Progenitor cell of endocrine pancreas (in vitro differentiated cells): ENCODE measurements around the gene ARL3. TPM values are rescaled to one million over a fixed set of nuclear protein-coding genes. Genes with fewer than 3 reads are reported as not detected.
"Not testable (repeated sequence)": the region's sequence is repeated elsewhere in the genome, so short reads cannot be mapped to it uniquely, and the experiment has no call there.

Experiments used
- DNase-seq: peaks from one replicate; pipeline ENCODE4 v3.0.0; 2021; ENCODE audit warnings: low spot score; ENCODE audit not compliant: unreplicated experiment
- H3K27ac Mint-ChIP-seq: 2 replicates; pipeline ENCODE4 v1.8.0; 2021; ENCODE audit warnings: mild to moderate bottlenecking, moderate library complexity, mixed read lengths
- H3K27me3 Mint-ChIP-seq: 2 replicates; pipeline ENCODE4 v1.8.0; 2021; ENCODE audit warnings: mixed read lengths
- H3K36me3 Mint-ChIP-seq: 2 replicates; pipeline ENCODE4 v1.8.0; 2022; ENCODE audit warnings: mixed read lengths; ENCODE audit not compliant: insufficient read depth
- H3K4me1 Mint-ChIP-seq: 2 replicates; pipeline ENCODE4 v1.8.0; 2021; ENCODE audit warnings: low read depth, mixed read lengths
- H3K4me3 Mint-ChIP-seq: 2 replicates; pipeline ENCODE4 v1.8.0; 2021; ENCODE audit warnings: low read depth, mild to moderate bottlenecking, moderate library complexity, mixed read lengths
- H3K9me3 Mint-ChIP-seq: 2 replicates; pipeline ENCODE4 v1.8.0; 2021; ENCODE audit warnings: low read depth, mixed read lengths
- total RNA-seq: library from RNA; stranded (reverse); gene quantifications from 2 replicates; pipeline ENCODE4 v1.2.1, GENCODE V29; 2021
- TF ChIP-seq, protein P1 (sequence below): fragments of 200-600 bp; sonication (generic); IDR thresholded peaks from one replicate; pipeline ENCODE4 v1.5.0; 2021; ENCODE audit warnings: antibody characterized with exemption, mild to moderate bottlenecking; ENCODE audit not compliant: unreplicated experiment

ARL3 gene
- total RNA-seq, 1 donor from 2014 or later: 25.0 TPM

DNA sequence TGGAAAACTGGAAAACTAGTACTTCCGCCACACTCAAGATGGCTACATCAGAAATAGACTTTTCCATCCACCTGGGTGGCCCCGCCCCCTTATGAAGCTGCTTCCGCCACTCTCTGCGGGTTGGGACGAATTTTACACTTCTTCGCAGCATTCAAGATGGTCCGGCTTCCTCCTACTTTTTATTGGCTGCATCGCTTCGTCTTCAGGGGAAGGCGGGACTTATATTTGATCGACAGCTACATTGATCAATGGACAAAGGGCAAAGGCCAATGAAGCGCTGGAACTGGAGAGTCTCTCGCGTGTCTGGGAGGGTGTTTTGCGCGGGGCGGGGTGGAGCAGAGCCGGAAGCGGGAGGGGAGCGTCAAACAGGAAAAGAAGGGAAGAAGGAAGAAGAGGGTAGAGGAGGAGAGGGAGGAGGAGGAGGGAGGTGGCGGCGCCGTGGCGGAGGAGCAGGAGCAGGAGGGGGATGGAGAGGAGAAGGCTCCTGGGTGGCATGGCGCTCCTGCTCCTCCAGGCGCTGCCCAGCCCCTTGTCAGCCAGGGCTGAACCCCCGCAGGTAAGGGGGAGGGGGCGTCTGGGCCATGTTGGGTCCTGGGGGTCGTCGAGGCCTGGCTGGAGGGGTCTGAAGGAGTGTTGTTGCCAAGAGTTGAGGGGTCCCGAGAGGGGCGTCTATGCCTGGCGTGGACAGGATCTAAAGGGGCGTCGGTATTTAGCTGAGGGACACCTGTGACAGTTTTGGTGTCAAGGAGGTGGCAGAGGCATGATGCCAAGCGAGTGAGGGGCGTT, 29.6 kb upstream of the ARL3 start, which contains the start of gene WBP1L:
TSS of gene WBP1L (plus strand) at position 361 of the 786 bp plus-strand sequence. CDS start at position 467, 106 bp downstream.
- Mint-ChIP-seq H3K4me3 (peak within 1 kb of the TSS; percentile 97), H3K27me3 (no peaks in the 10 kb centered on the region), H3K27ac (peak within 1 kb of the TSS; percentile 87), H3K9me3 (peaks cover 5% of the 10 kb centered on the region), H3K36me3 (peaks cover 2% of the 10 kb centered on the region), H3K4me1 (peaks cover 22% of the 10 kb centered on the region)
- DNase-seq: peak; percentile 81
- TF ChIP-seq, protein P1, sequence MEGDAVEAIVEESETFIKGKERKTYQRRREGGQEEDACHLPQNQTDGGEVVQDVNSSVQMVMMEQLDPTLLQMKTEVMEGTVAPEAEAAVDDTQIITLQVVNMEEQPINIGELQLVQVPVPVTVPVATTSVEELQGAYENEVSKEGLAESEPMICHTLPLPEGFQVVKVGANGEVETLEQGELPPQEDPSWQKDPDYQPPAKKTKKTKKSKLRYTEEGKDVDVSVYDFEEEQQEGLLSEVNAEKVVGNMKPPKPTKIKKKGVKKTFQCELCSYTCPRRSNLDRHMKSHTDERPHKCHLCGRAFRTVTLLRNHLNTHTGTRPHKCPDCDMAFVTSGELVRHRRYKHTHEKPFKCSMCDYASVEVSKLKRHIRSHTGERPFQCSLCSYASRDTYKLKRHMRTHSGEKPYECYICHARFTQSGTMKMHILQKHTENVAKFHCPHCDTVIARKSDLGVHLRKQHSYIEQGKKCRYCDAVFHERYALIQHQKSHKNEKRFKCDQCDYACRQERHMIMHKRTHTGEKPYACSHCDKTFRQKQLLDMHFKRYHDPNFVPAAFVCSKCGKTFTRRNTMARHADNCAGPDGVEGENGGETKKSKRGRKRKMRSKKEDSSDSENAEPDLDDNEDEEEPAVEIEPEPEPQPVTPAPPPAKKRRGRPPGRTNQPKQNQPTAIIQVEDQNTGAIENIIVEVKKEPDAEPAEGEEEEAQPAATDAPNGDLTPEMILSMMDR: no peak

DNA sequence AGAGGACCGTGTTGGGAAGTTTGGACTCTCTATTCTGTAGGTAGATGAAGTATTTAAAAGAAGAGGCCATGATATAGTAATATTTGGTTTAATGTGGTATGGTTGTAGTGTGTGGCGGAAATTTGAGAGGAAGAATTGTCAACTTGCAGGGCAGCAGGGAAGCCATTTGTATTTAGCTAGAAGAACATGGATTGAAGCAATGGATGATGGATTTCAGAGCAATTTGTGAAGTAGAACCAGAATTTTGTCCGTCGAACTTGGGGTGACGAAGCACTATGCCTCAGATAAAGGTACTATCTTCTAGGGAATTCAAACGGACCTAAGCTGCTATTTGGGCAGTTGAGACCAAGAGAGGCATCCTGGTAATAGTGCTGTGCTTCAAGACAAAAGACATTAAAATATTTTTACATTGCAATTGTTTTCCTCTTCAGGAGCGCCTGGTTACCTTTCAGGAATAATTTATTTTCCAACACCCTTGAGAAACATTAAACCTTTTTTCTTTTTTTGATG, 28.9 kb upstream of the ARL3 start:
- no peaks in the 10 kb centered on the region for H3K27me3 Mint-ChIP-seq

DNA sequence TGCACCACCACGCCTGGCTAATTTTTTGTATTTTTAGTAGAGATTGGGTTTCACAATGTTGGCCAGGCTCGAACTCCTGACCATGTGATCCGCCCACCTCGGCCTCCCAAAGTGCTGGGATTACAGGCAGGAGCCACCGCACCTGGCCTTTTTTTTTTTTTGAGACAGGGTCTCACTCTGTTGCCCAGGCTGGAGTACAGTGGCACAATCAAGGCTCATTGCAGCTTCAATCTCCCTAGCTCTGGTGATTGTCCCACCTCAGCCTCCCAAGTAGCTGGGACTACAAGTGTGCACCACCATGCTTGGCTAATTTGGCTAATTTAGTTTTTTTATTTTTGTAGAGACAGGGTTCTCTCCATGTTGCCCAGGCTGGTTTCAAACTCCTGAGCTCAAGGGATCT, 28.1 kb upstream of the ARL3 start:
- not testable (repeated sequence) for H3K27ac Mint-ChIP-seq, H3K9me3 Mint-ChIP-seq, H3K27me3 Mint-ChIP-seq, DNase-seq, H3K4me3 Mint-ChIP-seq, H3K36me3 Mint-ChIP-seq
- H3K4me1 Mint-ChIP-seq: peaks cover 22% of the 10 kb centered on the region

More for the DNA sequence above, 28.9 kb upstream of the ARL3 start:
- H3K27ac Mint-ChIP-seq: peak overlapping the region; percentile 87
- H3K9me3 Mint-ChIP-seq: peaks cover 5% of the 10 kb centered on the region
- TF ChIP-seq, protein P1: no peak
- H3K4me3 Mint-ChIP-seq: peak overlapping the region; percentile 97
- H3K4me1 Mint-ChIP-seq: peaks cover 22% of the 10 kb centered on the region
- DNase-seq: no peak
- no peaks in the 10 kb centered on the region for H3K36me3 Mint-ChIP-seq

DNA sequence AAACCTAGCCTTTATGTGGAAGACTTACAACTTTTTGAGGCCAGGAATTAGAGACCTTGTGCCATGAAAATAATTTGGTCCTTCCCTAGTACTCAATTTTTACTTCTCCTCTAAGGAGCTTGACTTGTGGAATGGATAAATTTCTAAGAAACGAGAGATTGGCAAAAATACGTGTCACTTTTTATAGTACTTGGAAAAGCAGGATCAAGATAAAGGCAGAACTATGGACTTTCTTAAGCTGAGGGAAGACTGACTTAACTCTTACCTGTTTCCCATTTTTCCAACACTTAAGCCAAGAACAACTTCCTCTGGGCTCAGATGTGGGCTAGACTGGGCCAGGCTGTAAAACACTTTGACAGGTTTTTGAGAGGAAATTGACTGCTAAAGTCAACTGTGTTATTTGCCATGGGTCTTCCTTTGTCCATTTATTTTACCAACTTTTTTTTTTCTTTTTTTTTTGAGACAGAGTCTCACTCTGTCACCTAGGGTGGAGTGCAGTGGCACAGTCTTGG, 27.6 kb upstream of the ARL3 start:
- H3K36me3 Mint-ChIP-seq: peaks cover 2% of the 10 kb centered on the region
- no peaks in the 10 kb centered on the region for H3K27me3 Mint-ChIP-seq
- no peak for DNase-seq
- H3K27ac Mint-ChIP-seq: no peak overlapping the region
- TF ChIP-seq, protein P1: no peak
- H3K4me1 Mint-ChIP-seq: peaks cover 22% of the 10 kb centered on the region
- peaks cover 5% of the 10 kb centered on the region for H3K9me3 Mint-ChIP-seq
- H3K4me3 Mint-ChIP-seq: no peak overlapping the region

DNA sequence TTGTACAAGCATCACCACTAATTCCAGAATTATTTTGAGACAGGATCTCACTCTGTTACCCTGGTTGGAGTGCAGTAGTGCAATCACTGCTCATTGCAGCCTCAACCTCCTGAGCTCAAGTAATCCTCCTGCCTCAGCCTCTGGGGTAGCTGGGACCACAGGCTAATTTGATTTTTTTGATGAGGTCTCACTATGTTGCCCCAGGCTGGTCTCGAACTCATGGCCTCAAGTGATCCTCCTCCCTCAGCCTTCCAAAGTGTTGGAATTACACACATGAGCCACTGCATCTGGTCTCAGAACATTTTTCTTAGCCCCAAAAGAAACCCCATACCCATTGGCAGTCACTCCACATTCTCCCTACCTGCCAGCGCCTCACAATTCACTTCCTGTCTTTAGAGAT, 26.0 kb upstream of the ARL3 start:
- Mint-ChIP-seq H3K27ac (no peak overlapping the region), H3K9me3 (peaks cover 5% of the 10 kb centered on the region), H3K36me3 (peaks cover 3% of the 10 kb centered on the region), H3K4me1 (peaks cover 16% of the 10 kb centered on the region), H3K27me3 (no peaks in the 10 kb centered on the region), H3K4me3 (no peak overlapping the region)
- TF ChIP-seq, protein P1: no peak
- DNase-seq: no peak
